WTC11 (cell line): Measurements from ENCODE around the gene JAKMIP1. TPM values are rescaled to one million over a fixed set of nuclear protein-coding genes. Genes with fewer than 3 reads are reported as not detected.

ENCODE experiments used
- ATAC-seq: fragments of 200-7000 bp; cut with Tn5 transposase; 2 replicates; pipeline ENCODE4 v1.10.0; 2021; ENCODE audit warnings: mild to moderate bottlenecking, moderate library complexity
- CTCF ChIA-PET: fragments of 300-600 bp; sonication (Branson Sonifier 250); formaldehyde crosslinking; loops from one replicate; lab custom pipeline; 2021; ENCODE audit warnings: antibody characterized with exemption; lab: Charles Lee
- POLR2A ChIA-PET: fragments of 350-600 bp; sonication (Branson Sonifier 250); formaldehyde crosslinking; loops from one replicate; lab custom pipeline; 2021; ENCODE audit warnings: antibody characterized with exemption; lab: Charles Lee
- DNase-seq: peaks from one replicate; pipeline ENCODE4 v3.0.0; 2021; ENCODE audit warnings: low spot score
- H3K27ac Mint-ChIP-seq: 2 replicates; pipeline ENCODE4 v1.8.0; 2021; ENCODE audit warnings: mixed read lengths
- H3K27me3 Mint-ChIP-seq: 2 replicates; pipeline ENCODE4 v1.8.0; 2021; ENCODE audit warnings: low read depth, mild to moderate bottlenecking, moderate library complexity, mixed read lengths
- H3K36me3 Mint-ChIP-seq: 2 replicates; pipeline ENCODE4 v1.8.0; 2021; ENCODE audit warnings: mixed read lengths
- H3K4me1 Mint-ChIP-seq: 2 replicates; pipeline ENCODE4 v1.8.0; 2022; ENCODE audit warnings: mixed read lengths
- H3K4me3 Mint-ChIP-seq: 2 replicates; pipeline ENCODE4 v1.8.0; 2021; ENCODE audit warnings: mild to moderate bottlenecking, moderate library complexity, mixed read lengths
- H3K9me3 Mint-ChIP-seq: 2 replicates; pipeline ENCODE4 v1.8.0; 2021; ENCODE audit warnings: mixed read lengths
- ATF1 ChIP-seq: sonication (generic); formaldehyde crosslinking; IDR thresholded peaks from 2 replicates; pipeline ENCODE4 v1.8.1; 2023; ENCODE audit warnings: mild to moderate bottlenecking, moderate library complexity, missing genetic modification reagents
- EMX1 ChIP-seq: fragments of 250-450 bp; sonication (Bioruptor Pico); IDR thresholded peaks from 2 replicates; pipeline ENCODE4 v1.8.0; 2021; ENCODE audit warnings: mild to moderate bottlenecking
- ESRRA ChIP-seq: sonication (generic); formaldehyde crosslinking; IDR thresholded peaks from 2 replicates; pipeline ENCODE4 v1.8.1; 2022; ENCODE audit warnings: mild to moderate bottlenecking, missing genetic modification reagents, borderline replicate concordance
- FOXP1 ChIP-seq: sonication (generic); formaldehyde crosslinking; IDR thresholded peaks from 2 replicates; pipeline ENCODE4 v1.8.0; 2022; ENCODE audit warnings: missing genetic modification reagents, mild to moderate bottlenecking, moderate library complexity, borderline replicate concordance
- JAZF1 ChIP-seq: fragments of 250-450 bp; sonication (Bioruptor Pico); IDR thresholded peaks from 2 replicates; pipeline ENCODE4 v1.9.0; 2021; ENCODE audit warnings: moderate library complexity, mild to moderate bottlenecking, inconsistent platforms
- MYBL2 ChIP-seq: sonication (generic); formaldehyde crosslinking; IDR thresholded peaks from 2 replicates; pipeline ENCODE4 v1.8.1; 2023; ENCODE audit warnings: mild to moderate bottlenecking, moderate library complexity, missing genetic modification reagents
- NR2C2 ChIP-seq: sonication (generic); formaldehyde crosslinking; IDR thresholded peaks from 2 replicates; pipeline ENCODE4 v1.8.0; 2022; ENCODE audit warnings: mild to moderate bottlenecking, missing genetic modification reagents
- SMAD3 ChIP-seq: sonication (generic); formaldehyde crosslinking; IDR thresholded peaks from 2 replicates; pipeline ENCODE4 v1.8.0; 2022; ENCODE audit warnings: missing genetic modification reagents, mild to moderate bottlenecking, borderline replicate concordance
- SP1 ChIP-seq: sonication (generic); formaldehyde crosslinking; conservative IDR thresholded peaks from 2 replicates; pipeline ENCODE4 v1.8.1; 2022; ENCODE audit warnings: missing genetic modification reagents
- TCF7 ChIP-seq: sonication (generic); formaldehyde crosslinking; IDR thresholded peaks from 2 replicates; pipeline ENCODE4 v1.8.0; 2022; ENCODE audit warnings: mild to moderate bottlenecking, low read depth, missing genetic modification reagents, moderate library complexity
- TP53 ChIP-seq: sonication (generic); formaldehyde crosslinking; IDR thresholded peaks from 2 replicates; pipeline ENCODE4 v1.8.1; 2023; ENCODE audit warnings: mild to moderate bottlenecking, missing genetic modification reagents
- ZNF263 ChIP-seq: sonication (generic); formaldehyde crosslinking; IDR thresholded peaks from 2 replicates; pipeline ENCODE4 v1.8.1; 2022; ENCODE audit warnings: low read depth, mild to moderate bottlenecking, moderate library complexity, missing genetic modification reagents
- ZNF317 ChIP-seq: sonication (generic); formaldehyde crosslinking; IDR thresholded peaks from 2 replicates; pipeline ENCODE4 v1.8.1; 2023; ENCODE audit warnings: low read depth, mild to moderate bottlenecking, moderate library complexity, missing genetic modification reagents, borderline replicate concordance
- ZNF396 ChIP-seq: fragments of 250-450 bp; sonication (Bioruptor Pico); IDR thresholded peaks from 2 replicates; pipeline ENCODE4 v1.8.0; 2021; ENCODE audit warnings: mild to moderate bottlenecking, moderate library complexity, borderline replicate concordance
- total RNA-seq: library from RNA; stranded (reverse); gene quantifications from 3 replicates; pipeline ENCODE4 v1.2.3, GENCODE V29; 2021
- TF ChIP-seq, protein P1 (sequence below): sonication (generic); formaldehyde crosslinking; conservative IDR thresholded peaks from 2 replicates; pipeline ENCODE4 v1.8.1; 2023; ENCODE audit warnings: mild to moderate bottlenecking, low read depth, missing genetic modification reagents, moderate library complexity
- TF ChIP-seq, protein P2 (sequence below): sonication (generic); formaldehyde crosslinking; IDR thresholded peaks from 2 replicates; pipeline ENCODE4 v1.8.1; 2023; ENCODE audit warnings: mild to moderate bottlenecking, missing genetic modification reagents
- TF ChIP-seq, protein P3 (sequence below): sonication (generic); formaldehyde crosslinking; IDR thresholded peaks from 2 replicates; pipeline ENCODE4 v1.8.1; 2022; ENCODE audit warnings: missing genetic modification reagents, borderline replicate concordance
- TF ChIP-seq, protein P4 (sequence below): sonication (generic); formaldehyde crosslinking; IDR thresholded peaks from 2 replicates; pipeline ENCODE4 v1.8.0; 2023; ENCODE audit warnings: mild to moderate bottlenecking, missing genetic modification reagents
- TF ChIP-seq, protein P5 (sequence below): fragments of 250-450 bp; sonication (Bioruptor Pico); IDR thresholded peaks from 2 replicates; pipeline ENCODE4 v2.1.2; 2022; ENCODE audit warnings: mild to moderate bottlenecking, moderate library complexity

JAKMIP1 gene
- total RNA-seq, 1 experiment from 2014 or later = 4.0 TPM

DNA sequence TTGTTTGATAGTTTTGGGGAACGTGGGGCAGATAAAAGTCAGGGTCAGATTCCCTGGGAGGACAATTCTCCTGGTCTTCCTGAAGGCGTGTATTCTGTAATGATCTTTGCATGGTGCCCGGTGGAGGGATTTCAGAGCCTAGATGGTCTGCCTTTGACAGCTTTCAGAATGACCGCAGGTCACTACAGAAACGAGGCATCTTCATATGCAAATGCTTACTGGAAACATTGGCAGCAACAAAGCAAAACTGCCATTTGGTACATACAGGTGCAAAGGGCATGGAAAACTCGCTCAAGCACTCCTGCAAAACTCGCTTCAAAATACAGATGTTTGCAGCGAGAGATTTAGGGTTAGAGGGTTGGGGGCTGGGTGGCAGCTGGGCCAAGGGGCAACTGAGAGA is 190.9 kb downstream of the JAKMIP1 start:
- H3K4me3 Mint-ChIP-seq = no peak overlapping the region
- H3K27me3 Mint-ChIP-seq = peaks cover 32% of the 10 kb centered on the region
- DNase-seq (peak; percentile 4), ATAC-seq (no peak)
- TF ChIP-seq TP53 (no peak), MYBL2 (CRISPR knock-in tag) (no peak), ZNF396 (CRISPR knock-in tag) (no peak), ESRRA (CRISPR knock-in tag) (no peak), JAZF1 (no peak), SMAD3 (CRISPR knock-in tag) (no peak), ATF1 (CRISPR knock-in tag) (no peak), EMX1 (CRISPR knock-in tag) (no peak), NR2C2 (CRISPR knock-in tag) (no peak), TCF7 (no peak), FOXP1 (CRISPR knock-in tag) (no peak), ZNF317 (no peak), ZNF263 (CRISPR knock-in tag) (no peak), SP1 (no peak)
- TF ChIP-seq, protein P1, sequence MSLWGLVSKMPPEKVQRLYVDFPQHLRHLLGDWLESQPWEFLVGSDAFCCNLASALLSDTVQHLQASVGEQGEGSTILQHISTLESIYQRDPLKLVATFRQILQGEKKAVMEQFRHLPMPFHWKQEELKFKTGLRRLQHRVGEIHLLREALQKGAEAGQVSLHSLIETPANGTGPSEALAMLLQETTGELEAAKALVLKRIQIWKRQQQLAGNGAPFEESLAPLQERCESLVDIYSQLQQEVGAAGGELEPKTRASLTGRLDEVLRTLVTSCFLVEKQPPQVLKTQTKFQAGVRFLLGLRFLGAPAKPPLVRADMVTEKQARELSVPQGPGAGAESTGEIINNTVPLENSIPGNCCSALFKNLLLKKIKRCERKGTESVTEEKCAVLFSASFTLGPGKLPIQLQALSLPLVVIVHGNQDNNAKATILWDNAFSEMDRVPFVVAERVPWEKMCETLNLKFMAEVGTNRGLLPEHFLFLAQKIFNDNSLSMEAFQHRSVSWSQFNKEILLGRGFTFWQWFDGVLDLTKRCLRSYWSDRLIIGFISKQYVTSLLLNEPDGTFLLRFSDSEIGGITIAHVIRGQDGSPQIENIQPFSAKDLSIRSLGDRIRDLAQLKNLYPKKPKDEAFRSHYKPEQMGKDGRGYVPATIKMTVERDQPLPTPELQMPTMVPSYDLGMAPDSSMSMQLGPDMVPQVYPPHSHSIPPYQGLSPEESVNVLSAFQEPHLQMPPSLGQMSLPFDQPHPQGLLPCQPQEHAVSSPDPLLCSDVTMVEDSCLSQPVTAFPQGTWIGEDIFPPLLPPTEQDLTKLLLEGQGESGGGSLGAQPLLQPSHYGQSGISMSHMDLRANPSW (CRISPR knock-in tag) = no peak
- TF ChIP-seq, protein P2, sequence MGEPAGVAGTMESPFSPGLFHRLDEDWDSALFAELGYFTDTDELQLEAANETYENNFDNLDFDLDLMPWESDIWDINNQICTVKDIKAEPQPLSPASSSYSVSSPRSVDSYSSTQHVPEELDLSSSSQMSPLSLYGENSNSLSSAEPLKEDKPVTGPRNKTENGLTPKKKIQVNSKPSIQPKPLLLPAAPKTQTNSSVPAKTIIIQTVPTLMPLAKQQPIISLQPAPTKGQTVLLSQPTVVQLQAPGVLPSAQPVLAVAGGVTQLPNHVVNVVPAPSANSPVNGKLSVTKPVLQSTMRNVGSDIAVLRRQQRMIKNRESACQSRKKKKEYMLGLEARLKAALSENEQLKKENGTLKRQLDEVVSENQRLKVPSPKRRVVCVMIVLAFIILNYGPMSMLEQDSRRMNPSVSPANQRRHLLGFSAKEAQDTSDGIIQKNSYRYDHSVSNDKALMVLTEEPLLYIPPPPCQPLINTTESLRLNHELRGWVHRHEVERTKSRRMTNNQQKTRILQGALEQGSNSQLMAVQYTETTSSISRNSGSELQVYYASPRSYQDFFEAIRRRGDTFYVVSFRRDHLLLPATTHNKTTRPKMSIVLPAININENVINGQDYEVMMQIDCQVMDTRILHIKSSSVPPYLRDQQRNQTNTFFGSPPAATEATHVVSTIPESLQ (CRISPR knock-in tag) = no peak
- TF ChIP-seq, protein P3, sequence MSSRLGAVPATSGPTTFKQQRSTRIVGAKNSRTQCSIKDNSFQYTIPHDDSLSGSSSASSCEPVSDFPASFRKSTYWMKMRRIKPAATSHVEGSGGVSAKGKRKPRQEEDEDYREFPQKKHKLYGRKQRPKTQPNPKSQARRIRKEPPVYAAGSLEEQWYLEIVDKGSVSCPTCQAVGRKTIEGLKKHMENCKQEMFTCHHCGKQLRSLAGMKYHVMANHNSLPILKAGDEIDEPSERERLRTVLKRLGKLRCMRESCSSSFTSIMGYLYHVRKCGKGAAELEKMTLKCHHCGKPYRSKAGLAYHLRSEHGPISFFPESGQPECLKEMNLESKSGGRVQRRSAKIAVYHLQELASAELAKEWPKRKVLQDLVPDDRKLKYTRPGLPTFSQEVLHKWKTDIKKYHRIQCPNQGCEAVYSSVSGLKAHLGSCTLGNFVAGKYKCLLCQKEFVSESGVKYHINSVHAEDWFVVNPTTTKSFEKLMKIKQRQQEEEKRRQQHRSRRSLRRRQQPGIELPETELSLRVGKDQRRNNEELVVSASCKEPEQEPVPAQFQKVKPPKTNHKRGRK = no peak
- TF ChIP-seq, protein P4, sequence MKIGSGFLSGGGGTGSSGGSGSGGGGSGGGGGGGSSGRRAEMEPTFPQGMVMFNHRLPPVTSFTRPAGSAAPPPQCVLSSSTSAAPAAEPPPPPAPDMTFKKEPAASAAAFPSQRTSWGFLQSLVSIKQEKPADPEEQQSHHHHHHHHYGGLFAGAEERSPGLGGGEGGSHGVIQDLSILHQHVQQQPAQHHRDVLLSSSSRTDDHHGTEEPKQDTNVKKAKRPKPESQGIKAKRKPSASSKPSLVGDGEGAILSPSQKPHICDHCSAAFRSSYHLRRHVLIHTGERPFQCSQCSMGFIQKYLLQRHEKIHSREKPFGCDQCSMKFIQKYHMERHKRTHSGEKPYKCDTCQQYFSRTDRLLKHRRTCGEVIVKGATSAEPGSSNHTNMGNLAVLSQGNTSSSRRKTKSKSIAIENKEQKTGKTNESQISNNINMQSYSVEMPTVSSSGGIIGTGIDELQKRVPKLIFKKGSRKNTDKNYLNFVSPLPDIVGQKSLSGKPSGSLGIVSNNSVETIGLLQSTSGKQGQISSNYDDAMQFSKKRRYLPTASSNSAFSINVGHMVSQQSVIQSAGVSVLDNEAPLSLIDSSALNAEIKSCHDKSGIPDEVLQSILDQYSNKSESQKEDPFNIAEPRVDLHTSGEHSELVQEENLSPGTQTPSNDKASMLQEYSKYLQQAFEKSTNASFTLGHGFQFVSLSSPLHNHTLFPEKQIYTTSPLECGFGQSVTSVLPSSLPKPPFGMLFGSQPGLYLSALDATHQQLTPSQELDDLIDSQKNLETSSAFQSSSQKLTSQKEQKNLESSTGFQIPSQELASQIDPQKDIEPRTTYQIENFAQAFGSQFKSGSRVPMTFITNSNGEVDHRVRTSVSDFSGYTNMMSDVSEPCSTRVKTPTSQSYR (CRISPR knock-in tag) = no peak
- TF ChIP-seq, protein P5, sequence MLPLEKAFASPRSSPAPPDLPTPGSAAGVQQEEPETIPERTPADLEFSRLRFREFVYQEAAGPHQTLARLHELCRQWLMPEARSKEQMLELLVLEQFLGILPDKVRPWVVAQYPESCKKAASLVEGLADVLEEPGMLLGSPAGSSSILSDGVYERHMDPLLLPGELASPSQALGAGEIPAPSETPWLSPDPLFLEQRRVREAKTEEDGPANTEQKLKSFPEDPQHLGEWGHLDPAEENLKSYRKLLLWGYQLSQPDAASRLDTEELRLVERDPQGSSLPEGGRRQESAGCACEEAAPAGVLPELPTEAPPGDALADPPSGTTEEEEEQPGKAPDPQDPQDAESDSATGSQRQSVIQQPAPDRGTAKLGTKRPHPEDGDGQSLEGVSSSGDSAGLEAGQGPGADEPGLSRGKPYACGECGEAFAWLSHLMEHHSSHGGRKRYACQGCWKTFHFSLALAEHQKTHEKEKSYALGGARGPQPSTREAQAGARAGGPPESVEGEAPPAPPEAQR (CRISPR knock-in tag) = no peak
- H3K9me3 Mint-ChIP-seq = no peaks in the 10 kb centered on the region
- peaks cover 26% of the 10 kb centered on the region for H3K4me1 Mint-ChIP-seq
- H3K27ac Mint-ChIP-seq = no peak overlapping the region
- ChIA-PET POLR2A (no interaction called here), CTCF (interaction anchor here (0.7 to 2.7 kb wide), 9 partner anchors 10 to 323 kb away, joined by 3 to 23 read pairs (median 5); no protein-coding TSS in a partner anchor)
- no peaks in the 10 kb centered on the region for H3K36me3 Mint-ChIP-seq
